GM18505 (cell line): Measurements from ENCODE around the gene CORO6.

ENCODE experiments used
- ATAC-seq: cut with Tn5 transposase; IDR thresholded peaks from one replicate; pipeline ENCODE4 v1.9.1; 2021; ENCODE audit not compliant: unreplicated experiment
- POLR2A ChIP-seq: IDR thresholded peaks from 4 replicates; pipeline ENCODE4 v1.6.1; 2011; ENCODE audit warnings: borderline replicate concordance; ENCODE audit not compliant: insufficient read depth, insufficient read length; ENCODE audit errors: extremely low read depth

The CORO6 gene

GRCh38 chr17:29614349-29615047 is 8.2 kb downstream of the CORO6 start:
- no peak for TF ChIP-seq POLR2A
- no peak for ATAC-seq

- no peak for ATAC-seq
- TF ChIP-seq POLR2A = no peak
These were observed 8.9 kb downstream of the CORO6 start for GRCh38 chr17:29613856-29614255.

GRCh38 chr17:29613352-29613837 is 9.3 kb downstream of the CORO6 start:
- ATAC-seq = no peak
- no peak for TF ChIP-seq POLR2A

GRCh38 chr17:29612404-29613280 is 10.1 kb downstream of the CORO6 start:
- TF ChIP-seq POLR2A = no peak
- no peak for ATAC-seq

GRCh38 chr17:29612094-29612403 is 10.7 kb downstream of the CORO6 start:
- no peak for TF ChIP-seq POLR2A
- no peak for ATAC-seq

GRCh38 chr17:29611351-29612093 is 11.2 kb downstream of the CORO6 start:
- no peak for ATAC-seq
- TF ChIP-seq POLR2A = no peak

GRCh38 chr17:29610395-29610794 is 12.3 kb downstream of the CORO6 start:
- TF ChIP-seq POLR2A = no peak
- no peak for ATAC-seq

GRCh38 chr17:29608986-29609385 is 13.7 kb downstream of the CORO6 start:
- no peak for ATAC-seq
- no peak for TF ChIP-seq POLR2A

GRCh38 chr17:29607557-29608195 is 15.0 kb downstream of the CORO6 start:
- TF ChIP-seq POLR2A = no peak
- no peak for ATAC-seq

- no peak for TF ChIP-seq POLR2A
- no peak for ATAC-seq
These were observed 19.5 kb downstream of the CORO6 start for GRCh38 chr17:29603109-29603674.

GRCh38 chr17:29597361-29598172 is 25.1 kb downstream of the CORO6 start:
- TF ChIP-seq POLR2A = no peak
- ATAC-seq = no peak

- TF ChIP-seq POLR2A = no peak
- ATAC-seq = no peak
These were observed 25.9 kb downstream of the CORO6 start for GRCh38 chr17:29596811-29597210.
